AG09309 (cell line): ENCODE results near the gene DDX17.
A peak's percentile ranks its signal among the peaks of the same experiment; 100 is the strongest.

Experiments
- DNase-seq: peaks from one replicate; pipeline ENCODE4 v3.0.0-alpha.2; 2010; ENCODE audit warnings: low read depth
- H3K4me3 ChIP-seq: 2 replicates; pipeline ENCODE4 v1.5.1; 2011; ENCODE audit warnings: mild to moderate bottlenecking, low read depth, low read length, moderate library complexity; ENCODE audit not compliant: control insufficient read depth
- TF ChIP-seq, protein P1 (sequence below): IDR thresholded peaks from 2 replicates; pipeline ENCODE4 v1.5.1; 2011; ENCODE audit warnings: mild to moderate bottlenecking, low read depth, low read length, inconsistent platforms; ENCODE audit not compliant: insufficient read depth, control insufficient read depth; ENCODE audit errors: missing control alignments

The DDX17 gene

DNA sequence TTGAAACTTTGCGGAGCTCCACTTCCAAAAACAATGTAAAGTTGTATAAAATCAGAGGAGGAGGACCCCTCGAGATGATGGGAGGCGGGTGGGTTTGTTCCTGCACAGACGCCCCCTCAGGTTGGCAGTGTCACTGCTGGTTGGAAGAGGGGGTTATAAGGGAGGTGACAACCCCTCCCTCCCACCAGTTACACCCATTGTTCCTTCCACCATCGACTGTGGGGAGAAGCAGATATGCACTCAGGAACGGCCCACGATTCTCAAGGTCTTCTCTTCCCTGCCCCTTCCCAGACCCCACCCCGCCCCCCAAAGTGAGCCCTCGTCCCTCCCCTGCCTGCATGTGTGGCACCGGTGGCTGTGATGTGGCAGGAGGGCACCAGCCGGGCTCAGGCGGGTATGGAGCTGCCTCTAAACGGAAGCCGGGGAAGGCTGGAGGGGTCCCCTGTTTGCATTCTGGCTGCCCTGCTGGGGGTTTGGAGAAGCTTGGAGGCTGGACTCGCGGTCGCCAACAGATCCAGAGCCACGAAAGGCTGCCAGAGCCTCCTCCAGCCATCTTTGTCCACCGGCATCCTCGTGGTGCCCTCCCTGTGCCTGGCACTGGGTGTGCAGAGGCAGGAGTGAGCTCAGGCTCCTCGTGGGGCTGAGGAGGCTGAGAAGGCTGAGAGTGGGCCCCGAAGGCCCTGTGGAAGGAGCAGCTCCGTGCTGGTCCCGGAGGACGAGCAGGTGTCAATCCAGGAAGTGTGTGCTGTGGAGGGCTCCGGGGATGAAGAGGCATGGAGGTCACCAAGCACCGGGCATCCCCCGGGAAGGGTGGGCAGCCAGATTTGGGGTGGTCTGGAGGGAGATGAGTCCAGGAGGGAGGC, 37.4 kb downstream of the DDX17 start:
- TF ChIP-seq, protein P1, sequence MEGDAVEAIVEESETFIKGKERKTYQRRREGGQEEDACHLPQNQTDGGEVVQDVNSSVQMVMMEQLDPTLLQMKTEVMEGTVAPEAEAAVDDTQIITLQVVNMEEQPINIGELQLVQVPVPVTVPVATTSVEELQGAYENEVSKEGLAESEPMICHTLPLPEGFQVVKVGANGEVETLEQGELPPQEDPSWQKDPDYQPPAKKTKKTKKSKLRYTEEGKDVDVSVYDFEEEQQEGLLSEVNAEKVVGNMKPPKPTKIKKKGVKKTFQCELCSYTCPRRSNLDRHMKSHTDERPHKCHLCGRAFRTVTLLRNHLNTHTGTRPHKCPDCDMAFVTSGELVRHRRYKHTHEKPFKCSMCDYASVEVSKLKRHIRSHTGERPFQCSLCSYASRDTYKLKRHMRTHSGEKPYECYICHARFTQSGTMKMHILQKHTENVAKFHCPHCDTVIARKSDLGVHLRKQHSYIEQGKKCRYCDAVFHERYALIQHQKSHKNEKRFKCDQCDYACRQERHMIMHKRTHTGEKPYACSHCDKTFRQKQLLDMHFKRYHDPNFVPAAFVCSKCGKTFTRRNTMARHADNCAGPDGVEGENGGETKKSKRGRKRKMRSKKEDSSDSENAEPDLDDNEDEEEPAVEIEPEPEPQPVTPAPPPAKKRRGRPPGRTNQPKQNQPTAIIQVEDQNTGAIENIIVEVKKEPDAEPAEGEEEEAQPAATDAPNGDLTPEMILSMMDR = peak; percentile 12
- peak overlapping the region; percentile 94 for H3K4me3 ChIP-seq
- no peak for DNase-seq

DNA sequence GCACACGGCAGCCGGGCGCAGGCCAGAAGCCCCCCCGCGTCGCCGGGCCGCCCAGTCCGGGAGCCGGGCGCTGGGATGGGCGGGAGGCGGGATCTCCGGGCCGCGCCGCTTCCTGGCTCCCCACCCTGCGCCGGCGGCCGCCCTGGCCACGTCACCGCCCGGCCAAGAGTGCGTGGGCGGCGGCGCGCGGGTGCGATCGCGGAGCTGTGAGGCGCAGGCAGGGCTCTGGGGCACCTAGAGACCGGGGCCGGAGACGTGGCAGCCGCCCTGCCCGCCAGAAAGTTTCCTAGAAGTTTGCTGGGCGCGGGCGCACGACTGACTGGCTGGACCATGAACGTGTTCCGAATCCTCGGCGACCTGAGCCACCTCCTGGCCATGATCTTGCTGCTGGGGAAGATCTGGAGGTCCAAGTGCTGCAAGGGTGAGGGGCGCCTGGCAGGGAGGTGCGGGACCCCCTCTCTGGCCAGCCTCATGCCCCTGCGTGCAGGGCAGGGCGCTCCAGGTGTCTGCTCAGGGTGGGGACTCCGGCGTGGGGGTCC, 38.1 kb downstream of the DDX17 start, which contains the start of gene KDELR3:
Gene KDELR3 (plus strand): TSS at position 193 of the 539 bp plus-strand sequence. CDS start 138 bp downstream, at position 331.
- TF ChIP-seq, protein P1 = no peak
- peak within 1 kb of the TSS; percentile 94 for H3K4me3 ChIP-seq
- no peak for DNase-seq

DNA sequence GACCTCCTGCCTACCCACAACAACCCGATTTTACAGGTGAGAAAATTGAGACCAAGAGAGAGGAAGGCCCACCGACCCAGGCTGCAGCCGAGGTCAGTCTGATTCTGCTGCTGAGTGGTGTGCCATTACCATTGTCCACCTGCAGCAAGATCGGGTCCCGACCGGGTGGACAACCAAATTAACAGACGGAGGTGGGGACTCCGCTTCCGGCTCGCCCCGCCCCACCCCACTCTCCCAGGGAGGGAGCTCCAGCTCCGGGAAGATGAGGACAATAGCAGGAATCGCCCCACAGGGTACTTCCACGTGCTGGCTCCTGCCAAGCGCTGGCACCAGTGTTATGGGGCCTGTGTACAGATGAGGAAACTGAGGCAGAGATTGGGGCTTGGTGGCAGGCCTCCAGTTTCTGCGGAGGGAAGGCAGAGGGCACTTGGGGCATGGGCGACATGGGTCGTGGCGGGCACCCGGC, 38.6 kb downstream of the DDX17 start:
- no peak for DNase-seq
- TF ChIP-seq, protein P1 = no peak
- peak overlapping the region; percentile 52 for H3K4me3 ChIP-seq

DNA sequence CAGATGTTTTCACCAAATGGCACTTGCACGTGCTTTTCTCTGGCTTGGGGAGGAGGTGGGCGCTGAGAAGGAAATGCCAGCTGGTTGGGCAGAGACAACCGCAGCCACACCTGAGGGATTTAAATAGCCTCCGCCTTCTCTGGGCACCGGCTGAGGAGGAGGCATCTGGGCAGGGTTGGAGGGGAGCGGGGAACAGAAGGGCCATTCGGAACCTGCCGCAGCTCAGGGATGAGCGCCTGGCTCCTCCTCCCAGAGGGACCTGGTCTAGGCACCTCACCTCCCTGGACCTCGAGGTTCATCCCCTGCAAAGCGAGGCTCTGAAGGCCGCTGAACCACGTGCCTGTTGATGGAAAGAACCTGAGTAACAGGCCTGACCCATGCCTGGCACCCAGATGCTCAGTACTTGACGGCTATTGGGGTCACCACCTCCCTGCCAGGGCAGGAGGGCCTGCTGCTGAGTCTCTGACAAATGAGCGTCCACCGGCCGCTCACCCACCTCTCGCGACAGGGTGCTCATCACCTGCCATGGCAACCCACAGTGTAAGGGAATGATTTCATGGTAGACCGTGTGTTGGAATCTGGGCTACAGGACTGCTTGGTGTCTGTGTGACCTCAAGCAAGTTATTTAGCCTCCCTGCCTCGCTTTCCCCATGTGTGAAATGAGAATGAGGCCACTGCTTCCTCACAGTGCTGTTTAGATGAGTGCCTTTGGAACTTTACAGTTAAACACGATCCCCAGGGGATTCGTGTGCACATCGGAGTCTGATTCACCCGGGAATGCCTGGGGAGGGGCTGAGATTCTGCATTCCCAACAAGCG, 40.2 kb downstream of the DDX17 start:
- DNase-seq = no peak
- TF ChIP-seq, protein P1 = no peak
- H3K4me3 ChIP-seq = no peak overlapping the region

DNA sequence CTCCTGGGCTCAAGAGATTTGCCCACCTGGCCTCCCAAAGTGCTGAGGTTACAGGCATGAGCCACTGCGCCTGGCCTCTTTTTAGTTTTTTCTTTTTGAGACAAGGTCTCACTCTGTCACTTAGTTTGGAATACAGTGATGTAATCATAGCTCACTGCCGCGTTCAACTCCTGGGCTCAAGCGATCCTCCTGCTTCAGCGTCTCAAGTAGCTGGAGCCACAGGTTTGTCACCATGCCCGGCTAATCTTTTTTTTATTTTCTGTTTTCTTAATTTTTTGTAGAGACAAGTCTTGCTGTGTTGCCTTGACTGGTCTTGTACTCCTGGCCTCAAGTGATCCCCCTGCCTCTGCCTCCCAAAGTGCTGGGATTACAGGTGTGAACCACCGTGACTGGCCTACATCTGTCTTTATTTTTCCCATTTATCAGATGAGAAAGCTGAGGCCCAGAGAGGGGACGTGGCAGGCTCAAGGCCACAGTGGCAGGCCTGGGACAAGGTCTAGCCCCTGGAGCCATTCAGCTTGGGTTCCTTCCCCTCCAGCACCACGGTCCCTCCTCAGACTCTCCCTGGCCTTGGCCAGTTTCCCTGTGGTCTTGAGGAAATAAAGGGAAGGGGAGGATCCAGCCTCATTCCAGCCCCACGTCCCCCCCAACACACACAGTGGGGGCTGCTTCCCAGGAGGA, 41.0 kb downstream of the DDX17 start:
- no peak for DNase-seq
- H3K4me3 ChIP-seq = no peak overlapping the region
- TF ChIP-seq, protein P1 = no peak

DNA sequence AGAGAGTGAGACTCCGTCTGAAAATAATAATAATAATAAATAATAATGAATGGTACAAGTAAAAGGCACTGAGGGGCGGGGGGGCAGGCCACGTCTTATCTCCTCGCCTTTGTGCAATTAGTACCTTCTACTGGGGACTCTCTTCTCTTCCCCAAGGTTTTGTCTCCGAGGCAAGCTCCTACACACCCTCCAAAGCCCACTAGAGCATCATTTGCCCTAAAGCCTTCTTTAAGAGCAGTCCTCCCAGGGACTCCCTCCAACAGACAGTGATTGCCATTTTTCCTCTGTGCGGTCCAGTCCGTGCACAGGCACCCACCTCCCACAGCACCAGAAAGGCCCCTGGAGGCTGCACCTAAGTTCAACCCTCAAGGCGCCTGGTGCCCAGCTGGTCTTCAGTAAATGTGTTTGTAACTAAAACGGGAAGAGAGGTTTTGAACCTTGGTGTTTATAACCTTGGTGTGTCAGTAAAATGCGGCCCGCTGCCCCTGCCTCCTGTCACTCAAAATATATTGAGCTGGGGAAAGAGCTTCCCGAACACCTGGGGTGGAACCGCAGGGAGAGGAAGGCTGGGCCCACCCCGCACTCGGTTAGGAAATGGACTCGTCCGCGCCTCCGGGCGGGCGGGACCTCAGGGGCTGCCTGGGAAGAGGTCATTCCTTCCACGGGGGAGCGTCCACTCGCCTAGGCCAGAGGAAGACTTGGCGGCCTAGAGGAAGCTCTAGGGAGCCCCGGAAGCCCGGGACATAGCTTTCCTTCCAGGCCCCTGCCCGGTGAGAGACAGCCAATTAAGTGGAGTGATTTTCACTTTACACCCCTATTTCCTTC, 42.9 kb downstream of the DDX17 start:
- H3K4me3 ChIP-seq = no peak overlapping the region
- DNase-seq = no peak
- TF ChIP-seq, protein P1 = no peak
